Stimulated activated naive CD8-positive, alpha-beta T cell treated with anti-CD3 and anti-CD28 coated beads, Interleukin-15, Interleukin-2, amounts not matched to agents 100 U/mL and 50 U/mL, for 24 hours (primary cell): ENCODE measurements around the gene PANX2.
A peak's percentile ranks its signal among the peaks of the same experiment; 100 is the strongest.
"Not testable (repeated sequence)": the region's sequence is repeated elsewhere in the genome, so short reads cannot be mapped to it uniquely, and the experiment has no call there.

ENCODE experiments used
- ATAC-seq: fragments of 150-1000 bp; cut with Tn5 transposase; one replicate; pipeline ENCODE4 v1.10.0; 2021
- DNase-seq: peaks from one replicate; pipeline ENCODE4 v3.0.0; 2021

The PANX2 gene

DNA sequence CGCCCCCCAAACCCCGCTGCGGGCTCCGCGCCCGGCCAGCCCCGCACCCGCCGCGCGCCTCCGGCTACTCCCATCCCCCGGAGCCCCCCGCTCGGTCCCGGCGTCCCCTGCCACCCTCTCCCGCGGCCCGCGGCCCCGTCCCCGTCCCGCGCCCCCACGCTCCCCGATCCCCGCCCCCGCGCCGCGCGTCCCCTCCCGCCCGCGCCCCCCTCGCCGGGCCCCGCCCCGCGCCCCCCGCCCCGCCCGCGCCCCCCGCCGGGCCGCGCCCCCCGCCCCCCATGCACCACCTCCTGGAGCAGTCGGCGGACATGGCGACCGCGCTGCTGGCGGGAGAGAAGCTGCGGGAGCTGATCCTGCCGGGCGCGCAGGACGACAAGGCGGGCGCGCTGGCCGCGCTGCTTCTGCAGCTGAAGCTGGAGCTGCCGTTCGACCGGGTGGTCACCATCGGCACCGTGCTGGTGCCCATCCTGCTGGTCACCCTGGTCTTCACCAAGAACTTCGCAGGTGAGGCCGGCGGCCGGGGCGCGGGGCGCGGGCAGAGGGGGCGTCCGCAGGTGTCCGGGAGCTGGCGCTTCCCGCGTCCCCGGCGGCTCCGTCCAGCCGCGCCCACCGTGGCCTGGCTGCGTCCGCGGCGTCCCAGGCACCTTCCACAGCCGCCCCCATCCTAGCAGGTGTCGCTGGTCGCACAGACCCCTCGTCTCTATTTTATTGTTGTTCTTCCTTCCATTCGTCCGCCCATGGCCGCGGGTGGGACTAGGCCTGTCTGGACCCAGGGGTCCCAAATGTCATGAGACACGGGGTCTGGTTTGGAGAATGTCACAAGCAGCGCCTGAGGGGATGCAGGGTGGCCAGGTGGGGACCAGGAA lies at the start of gene PANX2:
PANX2 (plus strand) TSS at position 279 of the 866 bp plus-strand sequence; CDS start at position 279, 0 bp downstream.
- ATAC-seq, result peak; percentile 5
- peak; percentile 16 for DNase-seq

DNA sequence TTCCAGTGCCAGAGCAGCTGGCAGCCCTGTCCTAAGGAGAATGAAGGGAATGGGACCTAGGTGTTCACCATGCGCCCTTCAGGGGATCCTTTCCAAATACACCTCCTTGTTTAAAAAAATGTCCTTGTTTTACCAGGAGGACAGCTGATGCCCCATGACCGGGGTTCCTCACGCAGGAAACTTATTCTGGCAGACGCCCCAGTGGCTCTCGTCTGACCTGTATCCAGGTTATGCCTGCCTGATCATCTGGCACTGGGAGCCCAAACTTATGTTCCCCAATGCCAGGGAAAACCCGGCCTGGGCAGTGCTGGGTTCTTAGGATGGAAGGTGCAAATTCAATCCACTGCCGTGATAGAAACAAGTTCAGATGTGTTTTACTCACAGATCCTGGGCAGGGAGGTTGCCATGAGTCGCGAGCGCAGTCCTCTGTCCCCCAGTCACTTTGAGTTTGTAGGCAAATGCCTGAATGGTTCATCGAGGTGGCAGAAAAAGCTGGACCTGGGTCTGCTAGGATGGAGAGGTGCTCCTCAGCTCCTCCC lies 49.3 kb upstream of the PANX2 start:
- no peak for ATAC-seq
- no peak for DNase-seq

DNA sequence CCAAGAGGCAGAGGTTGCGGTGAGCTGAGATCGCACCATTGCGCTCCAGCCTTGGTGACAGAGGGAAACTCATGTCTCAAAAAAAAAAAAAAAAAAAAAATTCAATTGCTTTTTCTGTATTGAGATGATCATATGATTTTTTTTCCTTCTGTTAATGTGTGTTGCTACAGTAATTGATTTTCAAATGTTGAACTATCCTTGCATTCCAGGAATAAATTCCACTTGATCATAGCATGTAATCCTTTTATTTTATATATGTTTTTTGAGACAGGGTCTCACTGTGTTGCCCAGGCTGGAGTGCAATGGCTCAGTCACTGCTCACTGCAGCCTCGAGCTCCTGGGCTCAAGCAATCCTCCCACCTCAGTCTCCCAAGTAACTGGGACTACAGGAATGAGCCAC lies 47.4 kb upstream of the PANX2 start:
- DNase-seq, result no peak
- ATAC-seq, result no peak

- ATAC-seq (no peak), DNase-seq (no peak)
Measured at GRCh38 chr22:50125029-50125428, 45.5 kb upstream of the PANX2 start.

GRCh38 chr22:50129121-50129736 lies 41.3 kb upstream of the PANX2 start:
- ATAC-seq (no peak), DNase-seq (no peak)

- no peak for DNase-seq
- ATAC-seq, result no peak
Measured at GRCh38 chr22:50131894-50132293, 38.6 kb upstream of the PANX2 start.

DNA sequence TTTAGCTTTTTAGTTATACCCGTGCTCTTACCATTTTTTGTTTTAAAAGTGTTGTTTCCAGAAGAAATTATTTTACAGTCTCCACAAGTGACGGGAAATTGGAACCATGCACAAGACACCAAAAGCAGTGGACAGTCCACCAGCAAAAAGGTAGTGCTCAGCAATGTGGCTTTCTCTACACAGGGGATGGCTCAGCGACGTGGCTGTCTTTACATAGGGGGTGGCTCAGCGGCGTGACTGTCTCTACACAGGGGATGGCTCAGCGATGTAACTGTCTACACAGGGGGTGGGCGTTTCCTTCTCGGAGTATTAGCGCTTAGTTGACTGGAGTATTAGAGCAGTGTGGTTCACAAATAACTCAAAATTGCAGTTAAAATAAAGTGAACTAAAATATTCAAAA lies 36.0 kb upstream of the PANX2 start:
- no peak for DNase-seq
- ATAC-seq, result no peak

DNA sequence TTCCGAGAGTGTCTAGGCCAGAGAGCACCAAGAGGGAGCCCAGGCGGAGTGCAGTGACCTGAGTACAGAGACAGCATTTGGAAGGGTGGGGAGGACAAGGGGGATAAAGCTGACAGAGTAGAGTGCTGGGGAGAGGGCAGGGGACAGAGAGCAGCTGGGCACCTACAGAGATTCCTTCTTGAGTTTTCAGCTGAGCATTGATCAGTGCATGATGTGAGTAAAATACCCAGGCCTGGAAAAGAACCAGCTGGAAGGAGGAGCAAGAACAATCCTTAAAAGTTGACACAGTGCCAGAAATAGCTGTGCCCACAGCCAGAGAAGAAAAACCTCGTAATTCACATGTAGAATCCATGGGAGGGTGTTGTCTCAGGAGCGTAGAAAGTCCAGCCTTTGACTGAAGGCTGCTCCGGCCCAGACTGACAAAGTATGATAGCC lies 33.9 kb upstream of the PANX2 start:
- ATAC-seq (no peak), DNase-seq (no peak)

GRCh38 chr22:50137277-50137676 lies 33.3 kb upstream of the PANX2 start:
- not testable (repeated sequence) for ATAC-seq

DNA sequence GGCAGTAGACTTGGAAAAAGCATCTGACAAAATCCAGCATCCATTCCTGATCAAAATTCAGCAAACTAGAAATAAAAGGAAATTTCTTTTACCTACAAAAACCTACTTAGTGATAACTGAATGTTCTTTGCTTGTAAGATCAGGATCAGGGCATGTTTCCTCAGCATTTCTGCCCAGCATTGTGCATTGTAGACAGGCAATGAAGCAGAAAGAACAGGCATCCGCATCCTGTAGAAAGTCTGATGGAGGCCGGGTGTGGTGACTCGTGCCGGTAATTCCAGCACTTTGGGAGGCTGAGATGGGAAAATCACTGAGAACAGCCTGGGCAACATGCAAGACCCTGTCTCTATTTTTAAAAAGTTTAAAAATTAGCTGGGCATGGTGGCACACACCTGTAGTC lies 32.5 kb upstream of the PANX2 start:
- DNase-seq (no peak), ATAC-seq (no peak)

More at GRCh38 chr22:50137277-50137676, 33.3 kb upstream of the PANX2 start:
- not testable (repeated sequence) for DNase-seq

- DNase-seq (no peak), ATAC-seq (no peak)
Measured at GRCh38 chr22:50138988-50139387, 31.5 kb upstream of the PANX2 start.

DNA sequence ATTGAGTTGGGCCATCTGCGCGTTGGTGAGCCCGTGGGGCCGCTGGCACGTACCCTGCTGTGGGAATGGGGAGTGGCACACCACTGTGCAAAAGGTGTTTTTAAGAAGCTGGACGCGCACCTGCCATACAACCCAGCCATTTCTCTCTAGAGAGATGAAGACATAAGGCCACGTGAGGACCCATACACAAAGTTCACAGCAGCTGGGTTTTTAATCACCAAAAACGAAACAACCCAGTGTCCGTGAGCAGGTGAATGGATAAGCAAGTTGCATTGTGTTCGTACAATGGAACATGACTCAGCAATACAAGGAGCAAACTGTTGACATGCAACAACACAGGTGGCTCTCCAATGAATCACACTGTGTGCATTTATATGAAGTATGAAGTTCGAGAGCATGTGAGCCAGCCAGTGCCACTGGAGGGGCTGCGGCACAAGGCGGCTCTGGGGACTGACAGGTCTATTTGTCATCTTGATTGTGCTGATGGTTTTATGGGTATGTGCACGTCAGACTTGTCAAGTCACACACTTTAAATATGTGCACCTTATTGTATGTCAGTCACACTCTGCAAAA lies 30.6 kb upstream of the PANX2 start:
- no peak for ATAC-seq
- no peak for DNase-seq

DNA sequence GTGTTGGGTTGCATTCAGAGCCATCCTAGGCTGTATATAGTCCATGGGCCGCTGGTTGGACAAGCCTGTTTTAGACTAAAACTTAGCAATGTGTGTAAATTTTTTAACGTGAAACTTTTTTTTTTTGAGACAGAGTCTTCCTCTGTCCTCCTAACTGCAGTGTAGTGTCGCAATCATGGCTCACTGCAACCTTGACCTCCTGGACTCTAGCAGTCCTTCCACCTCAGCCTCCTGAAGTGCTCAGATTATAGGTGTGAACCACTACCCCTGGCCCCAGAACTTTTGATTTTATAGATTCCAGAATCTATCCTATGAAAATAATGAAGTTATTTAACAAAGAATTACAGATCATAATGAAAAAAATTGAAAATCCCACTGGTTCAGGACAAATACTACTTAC lies 29.9 kb upstream of the PANX2 start:
- DNase-seq (no peak), ATAC-seq (no peak)

DNA sequence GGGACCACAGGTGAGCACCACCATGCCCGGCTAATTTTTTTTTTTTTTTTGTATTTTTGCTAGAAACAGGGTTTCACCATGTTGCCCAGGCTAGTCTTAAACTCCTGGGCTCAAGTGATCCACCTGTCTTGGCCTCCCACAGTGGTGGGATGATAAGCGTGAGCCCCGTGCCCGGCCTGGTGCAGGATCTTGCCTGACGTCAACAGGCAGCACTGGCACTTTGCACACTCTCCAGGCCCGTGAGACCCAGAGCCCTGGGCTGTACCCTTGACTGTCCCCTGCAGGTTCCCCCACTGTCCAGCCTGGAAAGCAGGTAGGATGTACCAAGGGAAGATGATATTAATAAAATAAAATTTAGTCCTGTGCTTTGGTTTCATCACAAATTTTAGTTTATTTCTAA lies 29.1 kb upstream of the PANX2 start:
- DNase-seq (no peak), ATAC-seq (no peak)

DNA sequence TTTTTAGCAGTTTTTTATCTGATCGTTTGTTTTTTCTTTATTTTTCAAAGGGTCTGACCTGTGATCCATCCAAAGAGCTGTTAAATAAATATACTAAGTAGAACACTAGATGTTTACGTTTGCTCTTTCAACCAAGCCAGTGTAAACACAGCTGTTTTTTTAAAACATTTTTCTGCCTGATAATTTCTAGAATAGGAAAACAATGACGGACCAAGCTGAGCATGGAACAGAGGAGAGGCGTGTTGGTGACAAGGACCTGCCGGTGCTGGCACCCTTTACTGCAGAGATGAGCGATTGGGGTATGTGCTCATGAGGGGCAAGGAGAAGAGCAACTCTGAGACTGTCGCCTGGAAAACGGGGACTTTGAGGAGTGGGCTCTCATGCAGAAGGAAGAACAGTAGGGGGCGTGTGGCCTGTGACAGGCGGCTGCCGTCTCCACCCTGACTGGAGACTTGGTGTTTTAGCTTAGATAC lies 28.6 kb upstream of the PANX2 start:
- ATAC-seq, result no peak
- no peak for DNase-seq

DNA sequence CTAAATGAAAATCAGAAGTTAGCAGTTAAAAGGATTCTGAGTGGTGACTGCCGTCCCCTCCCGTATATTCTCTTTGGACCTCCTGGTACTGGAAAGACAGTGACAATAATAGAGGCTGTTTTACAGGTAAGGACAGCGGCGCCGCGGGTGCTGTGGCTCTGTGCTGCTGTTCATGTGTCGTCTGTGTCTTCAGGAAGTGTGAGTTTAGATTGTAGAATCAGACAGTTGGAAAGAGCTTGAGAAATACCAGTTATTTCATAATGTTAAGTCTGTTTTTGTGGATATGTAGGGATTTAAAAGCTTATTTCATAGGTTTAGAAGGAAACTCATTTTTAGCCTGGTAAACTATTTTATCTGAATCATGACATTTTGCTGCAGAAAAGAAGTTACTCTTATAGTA lies 27.4 kb upstream of the PANX2 start:
- ATAC-seq (no peak), DNase-seq (no peak)

DNA sequence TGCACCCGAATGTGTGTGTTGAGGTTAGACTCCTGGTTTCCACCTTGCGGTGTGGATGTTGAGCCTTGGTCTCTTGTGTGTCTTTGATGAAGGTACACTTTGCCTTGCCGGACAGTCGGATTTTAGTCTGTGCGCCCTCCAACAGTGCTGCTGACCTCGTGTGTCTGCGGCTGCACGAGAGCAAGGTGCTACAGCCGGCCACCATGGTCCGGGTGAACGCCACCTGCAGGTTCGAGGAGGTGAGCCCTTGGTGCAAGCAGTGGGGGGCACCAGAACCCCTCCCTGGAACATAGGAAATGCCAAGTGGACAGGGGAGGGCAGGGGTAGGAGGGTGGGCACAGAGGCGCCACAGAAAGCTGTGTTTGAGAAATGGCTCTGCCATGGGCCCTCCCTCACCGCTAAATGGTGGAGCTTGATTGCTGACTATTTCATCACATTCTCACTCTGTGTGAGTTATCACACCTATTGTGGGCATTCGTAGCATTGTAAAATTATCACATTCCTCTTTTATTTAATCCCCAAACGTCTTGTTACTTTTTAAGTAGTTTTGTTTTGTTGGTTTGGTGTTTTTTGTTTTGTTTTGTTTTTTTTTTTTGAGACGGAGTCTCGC lies 26.4 kb upstream of the PANX2 start:
- DNase-seq, result no peak
- no peak for ATAC-seq

GRCh38 chr22:50145721-50146438 lies 24.7 kb upstream of the PANX2 start:
- DNase-seq, result no peak
- no peak for ATAC-seq

- no peak for DNase-seq
- ATAC-seq, result no peak
Measured at GRCh38 chr22:50146439-50147238, 23.9 kb upstream of the PANX2 start.

GRCh38 chr22:50147258-50148165 lies 23.0 kb upstream of the PANX2 start:
- not testable (repeated sequence) for ATAC-seq

More at GRCh38 chr22:50147258-50148165, 23.0 kb upstream of the PANX2 start:
- not testable (repeated sequence) for DNase-seq
